ENCODE measurements around the gene TSPAN4.

The TSPAN4 gene

DNA sequence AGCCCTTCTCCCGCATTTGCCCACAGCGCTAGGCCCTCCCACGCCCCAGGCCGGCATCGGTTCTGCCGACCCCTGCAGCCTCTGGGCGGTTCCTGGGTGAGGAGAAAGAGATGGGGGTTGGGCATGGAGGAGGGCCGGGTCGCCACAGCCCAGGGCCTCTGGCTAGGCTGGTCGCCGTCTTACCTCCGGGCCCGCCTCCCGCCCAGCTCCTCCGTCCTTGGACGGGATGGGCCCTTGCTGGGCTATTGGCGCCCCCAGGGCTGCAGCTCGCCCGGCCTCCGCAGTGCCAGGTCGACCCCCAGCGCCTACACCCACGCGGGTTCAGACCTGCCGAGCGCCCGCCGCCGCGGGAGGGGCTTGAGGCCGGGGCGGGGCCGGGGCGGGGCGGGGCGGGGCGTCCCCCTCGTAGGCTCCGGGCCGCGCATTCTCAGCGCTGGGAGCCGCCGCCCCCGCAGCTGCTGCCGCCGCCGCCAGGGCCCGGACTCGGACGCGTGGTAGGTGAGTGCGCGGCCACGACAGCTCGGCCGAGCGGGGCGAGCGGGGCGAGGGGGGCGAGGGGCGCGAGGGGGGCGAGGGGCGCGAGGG is 10.0 kb upstream of the TSPAN4 start, which contains the start of gene CD151:
CD151 (plus strand) TSS at position 424 of the 585 bp plus-strand sequence. CDS start 3,118 bp downstream, outside the sequence.
- DNase-seq (ENCODE audit: low read depth in 1 of 2, low spot score in 1 of 2), result no peak

DNA sequence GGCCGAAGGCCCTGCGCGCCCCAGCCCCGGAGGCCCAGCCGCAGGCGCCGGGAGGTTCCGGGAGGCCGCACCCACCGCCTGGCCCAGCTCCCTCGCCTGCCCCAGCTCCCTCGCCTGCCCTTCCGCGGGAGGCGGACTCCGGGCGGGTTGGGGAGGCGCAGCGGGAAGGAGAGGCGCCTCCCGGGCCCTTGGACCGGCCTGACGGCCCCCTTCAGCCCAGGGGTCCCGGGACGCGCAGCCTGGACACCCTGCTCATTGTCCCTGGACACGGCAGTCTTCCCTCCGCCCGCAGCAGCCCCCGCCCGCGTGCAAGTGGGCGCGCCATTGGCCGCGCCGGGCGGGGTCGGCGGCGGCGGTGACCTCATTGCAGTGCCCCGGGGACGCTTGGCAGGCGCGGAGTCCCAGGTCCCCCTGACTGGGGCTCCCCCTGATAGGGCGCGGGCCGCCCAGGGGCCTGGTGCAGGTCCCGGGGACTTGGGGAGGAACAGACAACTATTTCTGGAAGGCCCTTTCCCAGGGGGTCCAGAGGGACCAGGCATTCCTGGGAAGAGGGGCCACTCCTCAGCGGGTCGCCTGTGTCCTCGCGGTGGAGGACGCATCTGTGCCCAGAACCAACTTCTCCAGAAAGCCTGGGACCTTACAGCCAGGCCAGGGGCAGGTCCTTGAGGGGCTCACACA is 9.4 kb upstream of the TSPAN4 start:
- no peak for DNase-seq (ENCODE audit: low read depth in 1 of 2, low spot score in 1 of 2)

More for the DNA sequence above, 10.0 kb upstream of the TSPAN4 start, which contains the start of gene CD151:
- Histone ChIP-seq H3K27me3 (ENCODE audit: insufficient read depth, poor library complexity, severe bottlenecking) (peaks cover 9% of the 10 kb centered on the region), H3K4me3 (replicated peaks; ENCODE audit: insufficient read depth, low read length) (peak within 1 kb of the TSS; percentile 63), H3K27ac (replicated peaks) (peak within 1 kb of the TSS; percentile 52)
- TF ChIP-seq, protein P1, sequence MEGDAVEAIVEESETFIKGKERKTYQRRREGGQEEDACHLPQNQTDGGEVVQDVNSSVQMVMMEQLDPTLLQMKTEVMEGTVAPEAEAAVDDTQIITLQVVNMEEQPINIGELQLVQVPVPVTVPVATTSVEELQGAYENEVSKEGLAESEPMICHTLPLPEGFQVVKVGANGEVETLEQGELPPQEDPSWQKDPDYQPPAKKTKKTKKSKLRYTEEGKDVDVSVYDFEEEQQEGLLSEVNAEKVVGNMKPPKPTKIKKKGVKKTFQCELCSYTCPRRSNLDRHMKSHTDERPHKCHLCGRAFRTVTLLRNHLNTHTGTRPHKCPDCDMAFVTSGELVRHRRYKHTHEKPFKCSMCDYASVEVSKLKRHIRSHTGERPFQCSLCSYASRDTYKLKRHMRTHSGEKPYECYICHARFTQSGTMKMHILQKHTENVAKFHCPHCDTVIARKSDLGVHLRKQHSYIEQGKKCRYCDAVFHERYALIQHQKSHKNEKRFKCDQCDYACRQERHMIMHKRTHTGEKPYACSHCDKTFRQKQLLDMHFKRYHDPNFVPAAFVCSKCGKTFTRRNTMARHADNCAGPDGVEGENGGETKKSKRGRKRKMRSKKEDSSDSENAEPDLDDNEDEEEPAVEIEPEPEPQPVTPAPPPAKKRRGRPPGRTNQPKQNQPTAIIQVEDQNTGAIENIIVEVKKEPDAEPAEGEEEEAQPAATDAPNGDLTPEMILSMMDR (IDR thresholded peaks at IDR 0.05; ENCODE audit: insufficient read depth, low read length), result no peak

DNA sequence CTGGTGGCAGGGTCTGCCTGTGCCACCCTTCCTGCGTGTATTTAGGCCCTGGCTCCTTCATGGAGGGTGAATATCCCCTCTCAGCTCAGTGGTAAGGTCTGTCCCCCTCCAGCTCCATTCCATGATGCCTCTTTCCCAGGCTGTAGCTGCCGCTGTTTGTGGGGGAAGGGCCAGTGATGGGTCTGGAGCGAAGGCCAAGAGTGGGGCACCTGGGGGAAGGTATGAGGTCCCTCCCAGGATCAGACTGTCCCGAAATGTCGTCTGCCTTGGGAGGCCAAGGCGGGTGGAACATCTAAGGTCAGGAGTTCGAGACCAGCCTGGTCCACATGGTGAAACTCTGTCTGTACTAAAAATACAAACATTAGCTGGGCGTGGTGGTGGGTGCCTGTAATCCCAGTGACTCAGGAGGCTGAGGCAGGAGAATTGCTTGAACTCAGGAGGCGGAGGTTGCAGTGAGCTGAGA is 8.8 kb upstream of the TSPAN4 start:
- Histone ChIP-seq H3K27me3 (ENCODE audit: insufficient read depth, poor library complexity, severe bottlenecking) (peaks cover 9% of the 10 kb centered on the region), H3K4me3 (replicated peaks; ENCODE audit: insufficient read depth, low read length) (peak overlapping the region; percentile 63), H3K27ac (replicated peaks) (no peak overlapping the region)
- no peak for DNase-seq (ENCODE audit: low read depth in 1 of 2, low spot score in 1 of 2)
- TF ChIP-seq SPI1 (IDR thresholded peaks at IDR 0.05; ENCODE audit: borderline replicate concordance, low read depth) (no peak), GABPA (IDR thresholded peaks at IDR 0.05; ENCODE audit: low read depth) (no peak), POLR2AphosphoS5 (IDR thresholded peaks at IDR 0.05; ENCODE audit: low read depth) (no peak)
- TF ChIP-seq, protein P2, sequence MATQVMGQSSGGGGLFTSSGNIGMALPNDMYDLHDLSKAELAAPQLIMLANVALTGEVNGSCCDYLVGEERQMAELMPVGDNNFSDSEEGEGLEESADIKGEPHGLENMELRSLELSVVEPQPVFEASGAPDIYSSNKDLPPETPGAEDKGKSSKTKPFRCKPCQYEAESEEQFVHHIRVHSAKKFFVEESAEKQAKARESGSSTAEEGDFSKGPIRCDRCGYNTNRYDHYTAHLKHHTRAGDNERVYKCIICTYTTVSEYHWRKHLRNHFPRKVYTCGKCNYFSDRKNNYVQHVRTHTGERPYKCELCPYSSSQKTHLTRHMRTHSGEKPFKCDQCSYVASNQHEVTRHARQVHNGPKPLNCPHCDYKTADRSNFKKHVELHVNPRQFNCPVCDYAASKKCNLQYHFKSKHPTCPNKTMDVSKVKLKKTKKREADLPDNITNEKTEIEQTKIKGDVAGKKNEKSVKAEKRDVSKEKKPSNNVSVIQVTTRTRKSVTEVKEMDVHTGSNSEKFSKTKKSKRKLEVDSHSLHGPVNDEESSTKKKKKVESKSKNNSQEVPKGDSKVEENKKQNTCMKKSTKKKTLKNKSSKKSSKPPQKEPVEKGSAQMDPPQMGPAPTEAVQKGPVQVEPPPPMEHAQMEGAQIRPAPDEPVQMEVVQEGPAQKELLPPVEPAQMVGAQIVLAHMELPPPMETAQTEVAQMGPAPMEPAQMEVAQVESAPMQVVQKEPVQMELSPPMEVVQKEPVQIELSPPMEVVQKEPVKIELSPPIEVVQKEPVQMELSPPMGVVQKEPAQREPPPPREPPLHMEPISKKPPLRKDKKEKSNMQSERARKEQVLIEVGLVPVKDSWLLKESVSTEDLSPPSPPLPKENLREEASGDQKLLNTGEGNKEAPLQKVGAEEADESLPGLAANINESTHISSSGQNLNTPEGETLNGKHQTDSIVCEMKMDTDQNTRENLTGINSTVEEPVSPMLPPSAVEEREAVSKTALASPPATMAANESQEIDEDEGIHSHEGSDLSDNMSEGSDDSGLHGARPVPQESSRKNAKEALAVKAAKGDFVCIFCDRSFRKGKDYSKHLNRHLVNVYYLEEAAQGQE (IDR thresholded peaks at IDR 0.05; ENCODE audit: insufficient replicate concordance, low read depth), result no peak
- TF ChIP-seq, protein P1 (IDR thresholded peaks at IDR 0.05; ENCODE audit: insufficient read depth, low read length), result no peak

More for the DNA sequence above, 9.4 kb upstream of the TSPAN4 start:
- Histone ChIP-seq H3K4me3 (replicated peaks; ENCODE audit: insufficient read depth, low read length) (peak overlapping the region; percentile 63), H3K27me3 (ENCODE audit: insufficient read depth, poor library complexity, severe bottlenecking) (peaks cover 9% of the 10 kb centered on the region), H3K27ac (replicated peaks) (0 out of 2 replicates have a peak overlapping the region, but pooled peaks have one; percentile 23)
- no peak for TF ChIP-seq POLR2AphosphoS5 (IDR thresholded peaks at IDR 0.05; ENCODE audit: low read depth)
- TF ChIP-seq GABPA (IDR thresholded peaks at IDR 0.05; ENCODE audit: low read depth), result no peak
- TF ChIP-seq, protein P1 (IDR thresholded peaks at IDR 0.05; ENCODE audit: insufficient read depth, low read length), result no peak
- TF ChIP-seq, protein P2 (IDR thresholded peaks at IDR 0.05; ENCODE audit: insufficient replicate concordance, low read depth), result no peak
- TF ChIP-seq SPI1 (IDR thresholded peaks at IDR 0.05; ENCODE audit: borderline replicate concordance, low read depth), result no peak
